ENCODE measurements around the gene SLIT3.

SLIT3 gene

GRCh38 chr5:169001394-169001793, 299.5 kb downstream of the SLIT3 start:
- H3K79me2 ChIP-seq (ENCODE audit: insufficient read depth, low read length), result no peaks in the 10 kb centered on the region
- TF ChIP-seq EZH2phosphoT487 (IDR thresholded peaks at IDR 0.05; ENCODE audit: borderline replicate concordance), result no peak
- H3K9ac ChIP-seq (ENCODE audit: low read depth, low read length, poor library complexity, severe bottlenecking), result no peak overlapping the region
- no peaks in the 10 kb centered on the region for H3K27me3 ChIP-seq (ENCODE audit: insufficient read depth, low read length, poor library complexity, severe bottlenecking)
- no peaks in the 10 kb centered on the region for H3K4me1 ChIP-seq (ENCODE audit: insufficient read depth, low read length, poor library complexity, severe bottlenecking)
- H2AFZ ChIP-seq (ENCODE audit: low read length), result no peak overlapping the region
- H3K9me3 ChIP-seq (ENCODE audit: insufficient read depth, low read depth, low read length), result no peaks in the 10 kb centered on the region
- H3K4me3 ChIP-seq (ENCODE audit: low read length, poor library complexity, severe bottlenecking), result no peak overlapping the region
- H3K36me3 ChIP-seq (ENCODE audit: insufficient read depth, low read length), result no peaks in the 10 kb centered on the region
- H3F3A ChIP-seq (ENCODE audit: low read depth), result no peaks in the 10 kb centered on the region
- H4K20me1 ChIP-seq (ENCODE audit: insufficient read depth, low read length, poor library complexity, severe bottlenecking), result no peaks in the 10 kb centered on the region
- H3K9me2 ChIP-seq (replicated peaks; ENCODE audit: low read depth, low read length), result no peaks in the 10 kb centered on the region
- no peak overlapping the region for H3K4me2 ChIP-seq (ENCODE audit: low read depth, low read length, poor library complexity, severe bottlenecking)

DNA sequence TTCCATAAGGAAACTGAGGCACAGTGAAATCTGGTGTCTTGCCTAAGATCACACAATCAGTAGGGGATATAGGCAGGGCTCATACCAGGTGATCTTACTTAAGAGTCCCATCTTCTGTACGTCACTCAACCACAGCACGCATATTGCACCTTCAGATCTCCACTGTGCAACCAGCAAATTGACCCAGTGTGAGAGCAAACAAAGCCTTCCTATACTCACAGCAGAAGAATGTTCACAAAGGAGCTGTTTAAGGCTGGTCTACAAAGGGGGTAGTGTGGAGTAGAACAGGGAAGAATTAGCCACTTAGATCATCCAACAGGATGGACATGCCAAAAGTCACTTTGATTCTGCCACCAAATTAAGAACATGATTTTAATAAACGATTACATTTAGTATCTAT, 305.9 kb downstream of the SLIT3 start:
- no peak overlapping the region for H2AFZ ChIP-seq (ENCODE audit: low read length)
- H4K20me1 ChIP-seq (ENCODE audit: insufficient read depth, low read length, poor library complexity, severe bottlenecking), result no peaks in the 10 kb centered on the region
- H3K4me2 ChIP-seq (ENCODE audit: low read depth, low read length, poor library complexity, severe bottlenecking), result no peak overlapping the region
- no peaks in the 10 kb centered on the region for H3K36me3 ChIP-seq (ENCODE audit: insufficient read depth, low read length)
- no peaks in the 10 kb centered on the region for H3F3A ChIP-seq (ENCODE audit: low read depth)
- H3K4me3 ChIP-seq (ENCODE audit: low read length, poor library complexity, severe bottlenecking), result no peak overlapping the region
- H3K9me2 ChIP-seq (replicated peaks; ENCODE audit: low read depth, low read length), result no peaks in the 10 kb centered on the region
- H3K9me3 ChIP-seq (ENCODE audit: insufficient read depth, low read depth, low read length), result no peaks in the 10 kb centered on the region
- no peaks in the 10 kb centered on the region for H3K4me1 ChIP-seq (ENCODE audit: insufficient read depth, low read length, poor library complexity, severe bottlenecking)
- H3K9ac ChIP-seq (ENCODE audit: low read depth, low read length, poor library complexity, severe bottlenecking), result no peak overlapping the region
- no peaks in the 10 kb centered on the region for H3K79me2 ChIP-seq (ENCODE audit: insufficient read depth, low read length)
- TF ChIP-seq CTCF (conservative IDR thresholded peaks at IDR 0.05; ENCODE audit: low read length), result no peak
- no peak for TF ChIP-seq EZH2phosphoT487 (IDR thresholded peaks at IDR 0.05; ENCODE audit: borderline replicate concordance)
- no peaks in the 10 kb centered on the region for H3K27me3 ChIP-seq (ENCODE audit: insufficient read depth, low read length, poor library complexity, severe bottlenecking)

GRCh38 chr5:168992687-168993086, 308.3 kb downstream of the SLIT3 start:
- Histone ChIP-seq H2AFZ (ENCODE audit: low read length) (no peak overlapping the region), H3K36me3 (ENCODE audit: insufficient read depth, low read length) (no peaks in the 10 kb centered on the region), H3K4me3 (ENCODE audit: low read length, poor library complexity, severe bottlenecking) (no peak overlapping the region), H3K27me3 (ENCODE audit: insufficient read depth, low read length, poor library complexity, severe bottlenecking) (no peaks in the 10 kb centered on the region), H3K79me2 (ENCODE audit: insufficient read depth, low read length) (no peaks in the 10 kb centered on the region), H3F3A (ENCODE audit: low read depth) (no peaks in the 10 kb centered on the region), H3K9me3 (ENCODE audit: insufficient read depth, low read depth, low read length) (no peaks in the 10 kb centered on the region), H3K4me2 (ENCODE audit: low read depth, low read length, poor library complexity, severe bottlenecking) (no peak overlapping the region), H3K9me2 (replicated peaks; ENCODE audit: low read depth, low read length) (no peaks in the 10 kb centered on the region), H4K20me1 (ENCODE audit: insufficient read depth, low read length, poor library complexity, severe bottlenecking) (no peaks in the 10 kb centered on the region), H3K4me1 (ENCODE audit: insufficient read depth, low read length, poor library complexity, severe bottlenecking) (no peaks in the 10 kb centered on the region), H3K9ac (ENCODE audit: low read depth, low read length, poor library complexity, severe bottlenecking) (no peak overlapping the region)
- TF ChIP-seq CTCF (conservative IDR thresholded peaks at IDR 0.05; ENCODE audit: low read length) (no peak), EZH2phosphoT487 (IDR thresholded peaks at IDR 0.05; ENCODE audit: borderline replicate concordance) (no peak)

DNA sequence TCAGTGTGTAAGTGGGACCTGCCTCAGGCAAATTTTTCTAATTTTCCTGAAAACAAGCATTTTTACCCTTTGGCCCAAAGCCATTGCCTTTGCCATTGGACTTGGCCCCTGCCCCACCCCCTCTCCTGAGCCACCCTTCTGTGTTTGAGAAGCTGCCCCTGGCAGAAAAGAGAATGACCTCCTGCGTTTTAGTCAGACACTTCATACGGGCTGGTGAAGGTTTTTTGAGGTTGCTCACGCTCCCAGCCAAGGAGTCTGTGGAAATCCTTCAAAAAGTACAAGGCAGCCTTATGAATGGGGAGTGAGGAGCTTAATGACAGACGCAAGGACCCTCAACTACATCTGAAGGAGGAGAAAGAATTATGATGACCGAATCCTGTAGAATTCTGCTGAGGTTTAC, 308.9 kb downstream of the SLIT3 start:
- TF ChIP-seq CTCF (conservative IDR thresholded peaks at IDR 0.05; ENCODE audit: low read length) (no peak), EZH2phosphoT487 (IDR thresholded peaks at IDR 0.05; ENCODE audit: borderline replicate concordance) (no peak)
- Histone ChIP-seq H3K79me2 (ENCODE audit: insufficient read depth, low read length) (no peaks in the 10 kb centered on the region), H4K20me1 (ENCODE audit: insufficient read depth, low read length, poor library complexity, severe bottlenecking) (no peaks in the 10 kb centered on the region), H3K4me2 (ENCODE audit: low read depth, low read length, poor library complexity, severe bottlenecking) (no peak overlapping the region), H3K9me2 (replicated peaks; ENCODE audit: low read depth, low read length) (no peaks in the 10 kb centered on the region), H3F3A (ENCODE audit: low read depth) (no peaks in the 10 kb centered on the region), H3K27me3 (ENCODE audit: insufficient read depth, low read length, poor library complexity, severe bottlenecking) (no peaks in the 10 kb centered on the region), H3K9me3 (ENCODE audit: insufficient read depth, low read depth, low read length) (no peaks in the 10 kb centered on the region), H3K4me3 (ENCODE audit: low read length, poor library complexity, severe bottlenecking) (no peak overlapping the region), H3K9ac (ENCODE audit: low read depth, low read length, poor library complexity, severe bottlenecking) (no peak overlapping the region), H2AFZ (ENCODE audit: low read length) (no peak overlapping the region), H3K4me1 (ENCODE audit: insufficient read depth, low read length, poor library complexity, severe bottlenecking) (no peaks in the 10 kb centered on the region), H3K36me3 (ENCODE audit: insufficient read depth, low read length) (no peaks in the 10 kb centered on the region)

Data from Loucy (cell line).